ENCODE results near the gene TUT4.

The TUT4 gene

GRCh38 chr1:52532247-52532646 is 20.6 kb downstream of the TUT4 start:
- no peak for DNase-seq (ENCODE audit: low spot score)

- DNase-seq (ENCODE audit: low spot score), result no peak
Observed at GRCh38 chr1:52531249-52531872, 21.5 kb downstream of the TUT4 start.

GRCh38 chr1:52530563-52531144 is 22.2 kb downstream of the TUT4 start:
- DNase-seq (ENCODE audit: low spot score), result no peak

GRCh38 chr1:52523376-52523775 is 29.5 kb downstream of the TUT4 start:
- peak; percentile 14 for DNase-seq (ENCODE audit: low spot score)

- DNase-seq (ENCODE audit: low spot score), result no peak
Observed at GRCh38 chr1:52520148-52520547, 32.7 kb downstream of the TUT4 start.

- no peak for DNase-seq (ENCODE audit: low spot score)
Observed at GRCh38 chr1:52518962-52519361, 33.9 kb downstream of the TUT4 start.

- DNase-seq (ENCODE audit: low spot score), result no peak
Observed at GRCh38 chr1:52511851-52512615, 40.9 kb downstream of the TUT4 start.

GRCh38 chr1:52511439-52511838 is 41.5 kb downstream of the TUT4 start:
- DNase-seq (ENCODE audit: low spot score), result no peak

GRCh38 chr1:52506920-52507546 is 45.9 kb downstream of the TUT4 start:
- no peak for DNase-seq (ENCODE audit: low spot score)

GRCh38 chr1:52506349-52506748 is 46.5 kb downstream of the TUT4 start:
- DNase-seq (ENCODE audit: low spot score), result no peak

- no peak for DNase-seq (ENCODE audit: low spot score)
Observed at GRCh38 chr1:52504720-52505119, 48.2 kb downstream of the TUT4 start.

- no peak for DNase-seq (ENCODE audit: low spot score)
Observed at GRCh38 chr1:52503706-52504105, 49.2 kb downstream of the TUT4 start.

- DNase-seq (ENCODE audit: low spot score), result no peak
Observed at GRCh38 chr1:52502789-52503188, 50.1 kb downstream of the TUT4 start.

GRCh38 chr1:52487632-52488031 is 65.3 kb downstream of the TUT4 start:
- no peak for DNase-seq (ENCODE audit: low spot score)

GRCh38 chr1:52482326-52483004 is 70.4 kb downstream of the TUT4 start:
- DNase-seq (ENCODE audit: low spot score), result no peak

GRCh38 chr1:52479076-52479475 is 73.8 kb downstream of the TUT4 start:
- DNase-seq (ENCODE audit: low spot score), result no peak

GRCh38 chr1:52477876-52478275 is 75.0 kb downstream of the TUT4 start:
- no peak for DNase-seq (ENCODE audit: low spot score)

- no peak for DNase-seq (ENCODE audit: low spot score)
Observed at GRCh38 chr1:52476943-52477342, 75.9 kb downstream of the TUT4 start.

GRCh38 chr1:52474807-52475206 is 78.1 kb downstream of the TUT4 start:
- DNase-seq (ENCODE audit: low spot score), result no peak

GRCh38 chr1:52473039-52473438 is 79.9 kb downstream of the TUT4 start:
- DNase-seq (ENCODE audit: low spot score), result no peak

- no peak for DNase-seq (ENCODE audit: low spot score)
Observed at GRCh38 chr1:52472384-52472783, 80.5 kb downstream of the TUT4 start.

GRCh38 chr1:52469108-52469507 is 83.8 kb downstream of the TUT4 start:
- no peak for DNase-seq (ENCODE audit: low spot score)
